Measurements from ENCODE around the gene PDXK. TPM values are rescaled to one million over a fixed set of nuclear protein-coding genes. Genes with fewer than 3 reads are reported as not detected.
A peak's percentile ranks its signal among the peaks of the same experiment; 100 is the strongest.

Gene PDXK
- total RNA-seq, 2 donors from 2014 or later = 90.9 to 105 TPM

GRCh38 chr21:43778469-43779335 is 59.8 kb downstream of the PDXK start:
- DNase-seq = no peak
- 69 to 70% methylated on average over 16 to 20 of the region's 20 CpGs for WGBS, 2 experiments (ENCODE audit: insufficient coverage in 1 of 2, insufficient read length in 1 of 2)
- Mint-ChIP-seq H3K9me3 (no peaks in the 10 kb centered on the region), H3K27me3 (ENCODE audit: insufficient read depth) (no peaks in the 10 kb centered on the region), H3K36me3 (ENCODE audit: low read depth) (peaks cover 14% of the 10 kb centered on the region), H3K4me3 (no peak overlapping the region), H3K4me1 (peaks cover 14% of the 10 kb centered on the region), H3K27ac (peak overlapping the region; percentile 22)
- Histone ChIP-seq H3K9ac (ENCODE audit: extremely low read depth, low read length, poor library complexity, severe bottlenecking) (no peak overlapping the region), H3K9me3 (ENCODE audit: control insufficient read depth, low read length) (no peaks in the 10 kb centered on the region), H3K4me1 (ENCODE audit: control insufficient read depth, insufficient read depth, low read length) (no peaks in the 10 kb centered on the region), H3K27me3 (ENCODE audit: control insufficient read depth, insufficient read depth, low read length, poor library complexity, severe bottlenecking) (no peaks in the 10 kb centered on the region), H3K27ac (ENCODE audit: low read depth, low read length) (no peak overlapping the region), H3K36me3 (ENCODE audit: control insufficient read depth, insufficient read depth, low read length) (peaks cover 5% of the 10 kb centered on the region), H3K4me3 (ENCODE audit: low read length) (no peak overlapping the region)
- TF ChIP-seq CTCF (conservative IDR thresholded peaks at IDR 0.05) = no peak

GRCh38 chr21:43779660-43780059 is 60.7 kb downstream of the PDXK start:
- 81 to 93% methylated on average over 2 to 5 of the region's 5 CpGs for WGBS, 2 experiments (ENCODE audit: insufficient coverage in 1 of 2, insufficient read length in 1 of 2)

GRCh38 chr21:43781846-43782245 is 62.9 kb downstream of the PDXK start:
- Histone ChIP-seq H3K27ac (ENCODE audit: low read depth, low read length) (no peak overlapping the region), H3K9me3 (ENCODE audit: control insufficient read depth, low read length) (no peaks in the 10 kb centered on the region), H3K27me3 (ENCODE audit: control insufficient read depth, insufficient read depth, low read length, poor library complexity, severe bottlenecking) (no peaks in the 10 kb centered on the region), H3K4me1 (ENCODE audit: control insufficient read depth, insufficient read depth, low read length) (no peaks in the 10 kb centered on the region), H3K4me3 (ENCODE audit: low read length) (no peak overlapping the region), H3K9ac (ENCODE audit: extremely low read depth, low read length, poor library complexity, severe bottlenecking) (no peak overlapping the region), H3K36me3 (ENCODE audit: control insufficient read depth, insufficient read depth, low read length) (no peaks in the 10 kb centered on the region)
- DNase-seq = no peak
- H3K27me3 Mint-ChIP-seq (ENCODE audit: insufficient read depth) = peaks cover 2% of the 10 kb centered on the region
- H3K9me3 Mint-ChIP-seq = no peaks in the 10 kb centered on the region
- peaks cover 9% of the 10 kb centered on the region for H3K4me1 Mint-ChIP-seq
- no peak overlapping the region for H3K4me3 Mint-ChIP-seq
- no peaks in the 10 kb centered on the region for H3K36me3 Mint-ChIP-seq (ENCODE audit: low read depth)
- no peak overlapping the region for H3K27ac Mint-ChIP-seq
- TF ChIP-seq CTCF (conservative IDR thresholded peaks at IDR 0.05) = no peak
- WGBS, 2 experiments (ENCODE audit: insufficient coverage in 1 of 2, insufficient read length in 1 of 2) = 82 to 85% methylated on average over 6 of the region's 6 CpGs

More at GRCh38 chr21:43779660-43780059, 60.7 kb downstream of the PDXK start:
- no peak overlapping the region for H3K4me3 Mint-ChIP-seq
- DNase-seq = no peak
- Histone ChIP-seq H3K4me3 (ENCODE audit: low read length) (no peak overlapping the region), H3K27ac (ENCODE audit: low read depth, low read length) (no peak overlapping the region), H3K9ac (ENCODE audit: extremely low read depth, low read length, poor library complexity, severe bottlenecking) (no peak overlapping the region), H3K9me3 (ENCODE audit: control insufficient read depth, low read length) (no peaks in the 10 kb centered on the region), H3K27me3 (ENCODE audit: control insufficient read depth, insufficient read depth, low read length, poor library complexity, severe bottlenecking) (no peaks in the 10 kb centered on the region), H3K4me1 (ENCODE audit: control insufficient read depth, insufficient read depth, low read length) (no peaks in the 10 kb centered on the region), H3K36me3 (ENCODE audit: control insufficient read depth, insufficient read depth, low read length) (no peaks in the 10 kb centered on the region)
- H3K4me1 Mint-ChIP-seq = peaks cover 14% of the 10 kb centered on the region
- no peak for TF ChIP-seq CTCF (conservative IDR thresholded peaks at IDR 0.05)
- H3K36me3 Mint-ChIP-seq (ENCODE audit: low read depth) = peaks cover 4% of the 10 kb centered on the region
- H3K27me3 Mint-ChIP-seq (ENCODE audit: insufficient read depth) = no peaks in the 10 kb centered on the region
- no peaks in the 10 kb centered on the region for H3K9me3 Mint-ChIP-seq
- H3K27ac Mint-ChIP-seq = no peak overlapping the region

All from endodermal cell (in vitro differentiated cells).